HG02610 (cell line): ENCODE measurements around the gene ACTN4.

Source experiments
- ATAC-seq: cut with Tn5 transposase; IDR thresholded peaks from one replicate; pipeline ENCODE4 v1.9.1; 2021; ENCODE audit warnings: mild to moderate bottlenecking, moderate library complexity; ENCODE audit not compliant: unreplicated experiment

The ACTN4 gene

DNA sequence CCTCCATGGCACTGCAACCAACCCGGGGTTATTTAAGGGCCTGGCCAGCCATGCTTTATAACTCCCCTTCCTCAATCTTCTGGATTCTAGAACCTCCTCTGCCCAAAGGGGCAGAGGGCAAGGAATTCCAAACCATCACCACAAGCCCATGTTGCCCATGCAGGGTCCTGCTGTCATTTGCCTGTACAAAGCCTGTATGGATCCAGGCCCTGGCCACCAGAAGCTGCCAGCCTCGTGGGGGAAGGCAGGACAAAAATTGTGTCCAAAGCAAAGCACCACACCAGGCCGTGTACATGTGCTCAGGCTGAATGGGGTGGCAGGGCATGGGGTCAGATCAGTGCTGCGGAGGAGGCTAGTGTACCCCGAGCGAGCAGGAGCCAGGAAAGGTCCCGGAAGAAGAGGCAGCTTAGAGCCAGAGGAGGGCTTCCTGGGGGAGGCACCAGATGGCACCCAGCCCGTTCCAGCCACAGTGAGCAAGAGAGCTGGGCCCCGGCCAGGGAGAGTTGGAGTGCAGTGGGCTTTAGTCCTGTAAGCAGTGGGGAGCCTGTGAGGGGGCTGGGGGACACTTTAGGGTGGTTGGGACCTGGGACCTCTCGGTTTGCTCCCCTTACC is 61.1 kb downstream of the ACTN4 start:
- no peak for ATAC-seq

- ATAC-seq, result no peak
These were observed 61.7 kb downstream of the ACTN4 start for GRCh38 chr19:38709119-38709518.

- ATAC-seq, result no peak
These were observed 62.4 kb downstream of the ACTN4 start for GRCh38 chr19:38709671-38710415.

- ATAC-seq, result no peak
These were observed 62.9 kb downstream of the ACTN4 start for GRCh38 chr19:38710416-38710702.

GRCh38 chr19:38710928-38711725 is 63.7 kb downstream of the ACTN4 start:
- ATAC-seq, result no peak

- ATAC-seq, result no peak
These were observed 64.3 kb downstream of the ACTN4 start for GRCh38 chr19:38711726-38712153.

DNA sequence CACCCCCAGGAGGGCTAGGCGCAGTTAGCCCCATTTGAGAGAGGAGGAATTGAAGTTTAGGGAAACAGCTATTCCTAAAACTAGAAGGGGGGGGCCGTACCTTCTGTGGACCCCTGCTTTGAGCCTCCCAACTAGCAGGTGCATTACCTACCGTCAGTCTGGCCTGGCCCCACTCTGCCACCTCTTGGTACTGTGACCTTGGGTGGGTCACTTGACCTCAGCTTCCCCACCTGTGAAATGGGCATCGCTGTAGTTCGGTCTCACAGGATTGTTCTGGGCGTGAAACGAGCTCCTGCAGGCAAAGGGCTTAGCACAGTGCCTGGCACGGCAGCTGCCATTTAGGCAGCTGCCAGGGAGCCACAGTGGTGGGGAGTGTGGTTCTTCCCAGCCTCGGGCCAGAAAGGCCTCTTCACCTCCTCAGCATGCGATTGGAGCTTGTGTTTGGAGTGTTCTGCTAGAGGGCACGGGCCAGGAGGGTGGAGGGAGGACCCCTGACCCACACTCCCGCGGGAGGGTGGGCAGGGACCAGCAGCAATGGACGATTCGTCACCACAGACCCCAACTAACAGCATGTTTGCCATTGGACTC is 64.8 kb downstream of the ACTN4 start:
- ATAC-seq, result no peak

- no peak for ATAC-seq
These were observed 65.8 kb downstream of the ACTN4 start for GRCh38 chr19:38713227-38713649.

DNA sequence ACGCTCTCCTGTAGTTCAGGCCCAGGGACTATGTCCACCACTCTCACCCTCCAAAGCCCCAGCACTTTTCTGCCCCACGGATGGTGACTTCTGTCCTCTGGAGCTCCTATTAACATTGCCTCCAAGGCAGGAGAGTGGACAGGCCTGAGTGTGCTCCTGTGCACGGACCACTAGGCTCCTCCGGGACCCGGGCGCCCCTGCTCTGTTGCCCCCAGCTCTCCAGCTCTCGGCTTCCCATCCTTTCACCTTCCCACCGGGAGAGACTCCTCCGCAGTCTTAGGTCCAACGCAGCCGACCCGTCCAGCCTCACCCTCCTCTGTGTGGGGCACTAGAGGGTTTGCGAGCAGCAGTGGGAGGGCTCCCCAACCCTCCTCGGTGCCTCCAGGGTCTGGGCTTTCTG is 66.4 kb downstream of the ACTN4 start:
- ATAC-seq, result no peak

DNA sequence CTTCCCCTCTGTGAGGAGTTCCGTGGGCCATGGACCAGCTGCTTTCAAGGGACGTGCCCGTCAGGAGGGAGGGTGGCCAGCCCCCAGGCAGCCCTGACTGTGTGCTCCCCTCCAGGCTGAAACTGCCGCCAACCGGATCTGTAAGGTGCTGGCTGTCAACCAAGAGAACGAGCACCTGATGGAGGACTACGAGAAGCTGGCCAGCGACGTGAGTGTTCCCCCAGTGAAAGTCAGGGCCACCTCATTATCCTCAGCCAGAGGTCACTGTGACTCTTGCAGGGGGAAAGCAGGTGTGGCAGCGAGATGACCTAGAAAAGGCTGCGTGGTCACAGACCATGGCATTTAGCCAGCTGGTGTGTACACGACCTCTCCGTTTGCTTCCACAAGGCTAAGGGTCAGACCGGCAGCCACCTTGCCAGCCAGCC is 66.9 kb downstream of the ACTN4 start:
- no peak for ATAC-seq

DNA sequence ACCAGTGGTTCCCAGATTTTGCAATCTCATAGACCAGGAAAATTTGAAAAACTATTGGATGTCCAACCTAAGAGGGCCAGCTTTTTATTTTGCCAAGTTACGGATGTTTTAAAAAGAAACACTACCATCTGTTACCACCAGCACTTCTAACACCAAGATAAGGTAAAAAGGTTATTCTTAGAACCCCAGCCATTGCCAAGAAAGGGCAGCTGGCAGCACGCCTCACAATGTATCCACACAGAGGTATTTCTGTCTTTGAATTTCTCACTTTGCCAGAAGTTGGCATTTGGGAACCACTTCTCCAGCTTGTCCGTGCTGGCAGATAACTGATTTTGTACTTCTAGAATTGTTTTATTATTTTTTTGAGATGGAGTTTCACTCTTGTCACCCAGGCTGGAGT is 68.1 kb downstream of the ACTN4 start:
- ATAC-seq, result no peak

GRCh38 chr19:38717051-38717450 is 69.6 kb downstream of the ACTN4 start:
- no peak for ATAC-seq

GRCh38 chr19:38717855-38718254 is 70.4 kb downstream of the ACTN4 start:
- no peak for ATAC-seq

DNA sequence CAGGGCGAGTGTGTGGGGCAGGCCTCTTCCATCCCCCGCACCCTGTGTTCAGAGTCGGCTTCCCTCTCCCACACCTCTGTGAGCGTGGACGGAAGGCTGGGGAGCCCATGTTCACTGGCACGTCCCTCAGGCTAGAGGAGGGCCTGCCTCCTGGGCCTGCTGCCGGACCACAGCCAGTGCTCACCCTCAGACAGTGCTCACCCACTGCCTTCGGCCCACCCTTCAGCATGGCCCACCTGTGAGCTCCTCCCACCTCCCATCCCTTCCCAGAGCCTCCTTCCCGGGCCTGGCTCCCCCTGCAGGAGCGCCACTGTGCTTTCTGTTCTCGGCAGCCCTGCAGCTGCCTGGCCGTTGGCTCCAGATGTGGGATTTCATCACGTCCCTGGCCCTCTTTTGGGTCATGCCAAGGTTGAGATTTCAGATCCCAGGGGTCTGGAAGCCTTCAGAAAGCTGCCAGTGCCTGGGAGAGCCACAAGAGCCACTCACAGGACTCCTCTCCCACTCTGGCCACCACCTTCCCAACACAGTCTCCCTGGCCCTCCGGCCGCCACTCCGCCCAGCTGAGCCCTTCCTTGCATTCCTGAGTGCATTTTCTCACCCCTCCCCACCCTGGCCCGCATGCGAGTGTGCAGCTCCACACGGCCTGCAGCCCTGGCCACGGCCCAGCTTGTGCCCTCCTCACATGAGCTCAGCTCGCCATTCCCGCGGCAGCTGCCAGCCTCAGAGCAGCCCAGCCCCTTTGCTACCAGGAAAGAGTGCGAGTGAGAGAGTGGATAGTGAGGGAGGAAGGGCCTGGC is 71.5 kb downstream of the ACTN4 start:
- no peak for ATAC-seq

DNA sequence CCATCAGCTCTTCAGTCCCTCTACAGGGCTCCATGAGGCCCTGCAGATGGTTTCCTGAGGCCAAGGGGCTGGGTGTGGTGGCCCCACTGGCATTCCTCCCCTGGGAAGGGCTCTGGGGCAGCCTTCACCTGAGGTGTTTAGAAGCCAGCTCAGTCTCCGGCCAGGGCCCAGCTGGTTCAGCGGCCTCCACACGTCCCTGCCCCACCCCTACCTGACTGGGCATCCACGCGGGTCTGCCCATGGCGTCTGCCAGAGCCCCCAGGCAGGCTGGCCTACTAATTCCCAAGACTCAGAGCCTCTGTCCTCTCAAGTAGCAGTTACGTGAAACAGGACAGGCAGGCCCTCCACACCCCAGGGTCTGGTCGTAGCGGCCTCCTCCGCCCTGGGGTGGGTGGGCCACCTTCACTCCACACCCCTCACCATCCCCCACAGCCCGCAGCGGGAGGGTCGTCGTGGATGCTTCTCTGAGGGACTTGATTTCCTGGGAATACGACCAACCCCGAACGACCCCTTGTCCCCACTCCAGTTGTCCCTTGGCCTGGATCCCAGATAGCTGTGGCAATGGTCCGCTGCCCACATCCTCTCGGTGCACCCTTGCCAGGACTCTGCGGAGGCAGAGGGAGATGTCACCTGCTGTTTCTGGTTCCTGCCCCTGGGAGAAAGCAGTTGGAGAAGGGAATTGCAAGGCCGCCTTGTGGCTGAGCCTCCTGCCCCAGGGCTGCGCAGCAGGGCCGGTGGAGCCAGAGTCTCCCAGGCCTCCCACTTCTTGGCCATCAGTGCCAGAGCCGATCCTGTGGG is 72.5 kb downstream of the ACTN4 start:
- no peak for ATAC-seq

GRCh38 chr19:38720559-38721236 is 73.2 kb downstream of the ACTN4 start:
- ATAC-seq, result no peak

- no peak for ATAC-seq
These were observed 74.0 kb downstream of the ACTN4 start for GRCh38 chr19:38721496-38721895.

DNA sequence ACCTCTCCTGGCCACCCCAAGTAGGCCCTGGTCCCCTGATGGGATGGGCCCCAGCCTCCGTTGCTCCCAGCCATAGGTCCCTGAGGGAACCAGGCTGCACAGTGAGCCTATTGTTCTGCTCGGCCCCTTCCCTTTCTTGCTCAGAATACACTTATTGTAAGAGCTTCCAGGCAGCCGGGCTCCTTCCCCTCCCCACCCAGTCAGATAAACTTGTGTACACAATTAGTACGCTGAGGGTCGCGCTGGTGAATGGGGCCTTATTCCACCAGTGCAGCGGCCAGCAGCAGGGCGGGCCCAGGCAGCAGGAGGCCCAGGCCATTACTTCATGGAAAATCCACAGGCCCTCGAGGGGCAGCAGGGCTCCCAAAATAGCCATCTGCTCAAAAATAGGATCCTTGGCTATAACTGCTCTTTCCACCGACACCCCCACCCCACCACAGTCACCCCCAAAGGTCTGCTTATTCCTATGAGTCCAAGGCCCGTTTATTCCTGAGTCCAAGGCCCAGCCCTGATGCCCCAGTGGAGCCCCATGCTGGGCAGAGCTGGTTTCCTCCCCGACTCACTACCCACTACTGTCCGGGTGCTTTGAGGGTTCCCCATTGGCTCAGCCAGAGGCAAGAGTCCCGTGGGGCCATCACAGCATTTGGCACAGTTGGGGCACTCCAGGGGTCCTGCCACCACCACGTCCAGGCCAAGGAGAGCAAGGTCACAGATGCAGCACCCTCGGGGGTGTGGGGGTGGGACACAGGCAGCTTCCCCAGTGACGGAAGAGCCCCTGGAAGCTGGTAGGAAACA is 74.7 kb downstream of the ACTN4 start:
- ATAC-seq, result no peak
